Measurements from ENCODE around the gene DTX2. TPM values are rescaled to one million over a fixed set of nuclear protein-coding genes. Genes with fewer than 3 reads are reported as not detected.
"Not testable (repeated sequence)": the region's sequence is repeated elsewhere in the genome, so short reads cannot be mapped to it uniquely, and the experiment has no call there.

The DTX2 gene
- polyA plus RNA-seq = 10 to 100 TPM in 1 of 3 donors, 1 to 10 TPM in 2; 5.2 to 15.3 (median 9.1) TPM

DNA sequence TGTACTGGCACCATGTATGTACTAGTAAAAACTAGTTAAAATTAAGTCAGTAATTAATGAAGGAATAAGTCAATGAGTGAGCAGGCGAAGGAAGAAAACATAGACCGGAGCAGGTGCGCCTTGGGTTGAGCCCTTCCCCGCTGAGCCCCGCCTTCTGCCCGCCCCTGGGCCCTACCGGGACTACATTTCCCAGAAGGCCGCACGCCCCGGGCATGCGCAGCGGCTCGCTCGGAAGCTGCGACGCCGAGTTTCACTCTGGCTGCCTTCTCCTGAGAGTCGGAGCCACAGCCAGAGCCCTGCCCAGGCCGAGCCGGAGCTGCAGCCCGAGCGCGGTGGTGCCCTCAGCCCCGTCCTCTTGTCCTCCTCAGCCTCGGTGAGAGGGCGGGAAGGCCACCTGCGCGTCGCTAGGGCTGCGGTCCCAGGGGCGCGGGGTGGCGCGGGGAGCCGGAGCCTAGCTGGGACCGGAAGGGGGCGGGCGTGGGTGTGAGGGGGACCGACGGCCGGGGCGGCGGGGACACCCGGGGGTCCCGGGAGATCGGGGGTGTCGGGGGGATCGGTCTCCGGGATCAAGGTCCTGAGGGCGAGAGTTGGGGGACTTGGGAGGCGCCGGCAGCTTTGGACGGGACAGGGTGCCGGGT lies at the start of gene DTX2:
Gene DTX2 (plus strand): TSS at position 246 of the 638 bp plus-strand sequence. CDS start 18,801 bp downstream, outside the sequence.
- DNase-seq = peak; percentile 68 to 76 (median 73)
- not testable (repeated sequence) for H3K27me3 Mint-ChIP-seq (ENCODE audit: low read depth in 3 of 3); H3K36me3 Mint-ChIP-seq; H3K4me1 Mint-ChIP-seq; H3K9me3 Mint-ChIP-seq
- Mint-ChIP-seq H3K27ac (peak within 1 kb of the TSS in 1 of 6 donors; percentile 58), H3K4me3 (peak within 1 kb of the TSS in 3 of 5 donors; percentile 57 to 76 (median 69))

- DNase-seq = no peak
- H3K4me1 Mint-ChIP-seq = no peaks in the 10 kb centered on the region
- H3K4me3 Mint-ChIP-seq = no peak overlapping the region
- H3K36me3 Mint-ChIP-seq = no peaks in the 10 kb centered on the region
- no peak overlapping the region for H3K27ac Mint-ChIP-seq
- H3K9me3 Mint-ChIP-seq = peaks cover 0 to 2% (median 0%) of the 10 kb centered on the region in 6 donors
- peaks cover 0 to 3% (median 0%) of the 10 kb centered on the region in 3 donors for H3K27me3 Mint-ChIP-seq (ENCODE audit: low read depth in 3 of 3)
Measured at GRCh38 chr7:76412249-76412648, 49.3 kb upstream of the DTX2 start.

DNA sequence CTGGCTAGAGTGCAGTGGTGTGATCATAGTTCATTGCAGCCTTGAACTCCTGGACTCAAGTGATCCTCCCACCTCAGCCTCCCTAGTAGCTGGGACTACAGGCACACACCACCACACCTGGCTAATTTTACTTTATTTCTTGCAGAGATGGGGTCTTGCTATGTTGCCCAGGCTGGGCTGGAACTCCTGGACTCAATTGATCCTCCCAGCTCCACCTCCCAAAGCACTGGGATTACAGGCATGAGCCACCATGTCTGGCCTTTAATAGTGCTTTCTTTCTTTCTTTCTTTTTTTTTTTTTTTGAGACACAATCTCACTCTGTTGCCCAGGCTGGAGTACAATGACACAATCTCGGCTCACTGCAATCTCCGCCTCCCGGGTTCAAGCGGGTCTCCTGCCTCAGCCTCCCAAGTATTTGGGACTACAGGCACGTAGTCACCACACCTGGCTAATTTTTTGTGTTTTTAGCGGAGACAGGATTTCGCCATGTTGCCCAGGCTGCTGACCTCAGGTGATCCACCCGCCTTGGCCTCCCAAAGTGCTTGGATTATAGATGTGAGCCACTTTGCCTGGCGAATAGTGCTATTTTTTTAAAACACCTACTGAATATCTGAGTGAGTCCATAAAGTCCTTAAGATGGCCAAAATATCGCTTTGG lies 43.7 kb upstream of the DTX2 start:
- not testable (repeated sequence) for H3K9me3 Mint-ChIP-seq; H3K27ac Mint-ChIP-seq; H3K4me3 Mint-ChIP-seq; H3K36me3 Mint-ChIP-seq; DNase-seq; H3K4me1 Mint-ChIP-seq; H3K27me3 Mint-ChIP-seq (ENCODE audit: low read depth in 3 of 3)

GRCh38 chr7:76421097-76421496 lies 40.4 kb upstream of the DTX2 start:
- DNase-seq, H3K4me3 Mint-ChIP-seq, H3K27ac Mint-ChIP-seq, H3K36me3 Mint-ChIP-seq, H3K4me1 Mint-ChIP-seq, H3K9me3 Mint-ChIP-seq: not testable (repeated sequence)
- H3K27me3 Mint-ChIP-seq (ENCODE audit: low read depth in 3 of 3) = peaks cover 0 to 11% (median 7%) of the 10 kb centered on the region in 3 donors

GRCh38 chr7:76423666-76424412 lies 37.7 kb upstream of the DTX2 start:
- peaks cover 5 to 7% of the 10 kb centered on the region in 2 donors for H3K4me1 Mint-ChIP-seq
- H3K36me3 Mint-ChIP-seq = no peaks in the 10 kb centered on the region
- DNase-seq = no peak
- no peak overlapping the region for H3K4me3 Mint-ChIP-seq
- H3K27me3 Mint-ChIP-seq (ENCODE audit: low read depth in 3 of 3) = peaks cover 0 to 9% (median 3%) of the 10 kb centered on the region in 3 donors
- H3K9me3 Mint-ChIP-seq = peaks cover 0 to 1% (median 0%) of the 10 kb centered on the region in 6 donors
- no peak overlapping the region for H3K27ac Mint-ChIP-seq

- peaks cover 0 to 9% (median 3%) of the 10 kb centered on the region in 3 donors for H3K27me3 Mint-ChIP-seq (ENCODE audit: low read depth in 3 of 3)
- no peak within 1 kb of the TSS for H3K27ac Mint-ChIP-seq
- no peaks in the 10 kb centered on the region for H3K36me3 Mint-ChIP-seq
- peaks cover 0 to 1% (median 0%) of the 10 kb centered on the region in 6 donors for H3K9me3 Mint-ChIP-seq
- peak; percentile 22 to 26 (median 23) for DNase-seq
- no peak within 1 kb of the TSS for H3K4me3 Mint-ChIP-seq
- H3K4me1 Mint-ChIP-seq = peaks cover 5 to 7% of the 10 kb centered on the region in 2 donors
Measured at GRCh38 chr7:76424413-76425111, 36.9 kb upstream of the DTX2 start, which contains the start of gene ZP3. Gene ZP3 (plus strand): TSS chr7:76424950. CDS start chr7:76424965, 15 bp downstream.

DNA sequence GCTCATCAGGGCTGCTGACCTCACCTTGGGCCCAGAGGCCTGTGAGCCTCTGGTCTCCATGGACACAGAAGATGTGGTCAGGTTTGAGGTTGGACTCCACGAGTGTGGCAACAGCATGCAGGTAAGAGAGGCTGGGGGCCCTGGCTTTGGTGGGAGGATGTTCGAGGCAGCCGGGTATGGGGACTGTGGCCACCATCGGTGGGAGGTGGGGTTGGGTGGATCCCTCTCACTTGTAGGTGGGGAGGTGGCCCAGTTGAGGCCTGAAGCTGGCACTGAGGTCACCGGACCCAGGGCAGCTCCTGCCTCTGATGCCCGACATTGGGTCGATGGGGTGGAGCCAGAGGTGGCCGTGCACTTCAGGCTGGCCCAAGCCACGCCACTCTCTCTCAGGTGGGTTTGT lies 36.4 kb upstream of the DTX2 start:
- Mint-ChIP-seq H3K4me3 (no peak overlapping the region), H3K36me3 (no peaks in the 10 kb centered on the region)
- no peak for DNase-seq

DNA sequence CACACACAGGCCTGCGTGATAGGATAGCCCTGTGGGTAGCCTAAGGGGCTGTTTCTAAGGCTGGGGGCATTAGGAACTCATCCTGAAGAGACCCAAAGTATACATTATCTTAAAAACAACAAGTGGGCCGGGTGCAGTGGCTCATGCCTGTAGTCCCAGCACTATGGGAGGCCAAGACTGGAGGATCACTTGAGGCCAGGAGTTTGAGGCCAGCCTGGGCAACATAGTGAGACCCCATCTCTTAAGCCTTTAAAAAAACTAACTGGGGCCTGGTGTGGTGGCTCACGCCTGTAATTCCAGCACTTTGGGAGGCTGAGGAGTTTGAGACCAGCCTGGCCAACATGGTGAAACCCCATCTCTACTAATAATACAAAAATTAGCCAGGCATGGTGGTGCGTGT lies 36.0 kb upstream of the DTX2 start:
- H3K27ac Mint-ChIP-seq; DNase-seq; H3K27me3 Mint-ChIP-seq (ENCODE audit: low read depth in 3 of 3); H3K4me1 Mint-ChIP-seq; H3K9me3 Mint-ChIP-seq; H3K4me3 Mint-ChIP-seq; H3K36me3 Mint-ChIP-seq: not testable (repeated sequence)

More for the DNA sequence above, 36.4 kb upstream of the DTX2 start:
- no peak overlapping the region for H3K27ac Mint-ChIP-seq
- H3K27me3 Mint-ChIP-seq (ENCODE audit: low read depth in 3 of 3) = peaks cover 0 to 7% (median 3%) of the 10 kb centered on the region in 3 donors
- peaks cover 5 to 7% of the 10 kb centered on the region in 2 donors for H3K4me1 Mint-ChIP-seq
- peaks cover 0 to under 1% (median 0%) of the 10 kb centered on the region in 6 donors for H3K9me3 Mint-ChIP-seq

DNA sequence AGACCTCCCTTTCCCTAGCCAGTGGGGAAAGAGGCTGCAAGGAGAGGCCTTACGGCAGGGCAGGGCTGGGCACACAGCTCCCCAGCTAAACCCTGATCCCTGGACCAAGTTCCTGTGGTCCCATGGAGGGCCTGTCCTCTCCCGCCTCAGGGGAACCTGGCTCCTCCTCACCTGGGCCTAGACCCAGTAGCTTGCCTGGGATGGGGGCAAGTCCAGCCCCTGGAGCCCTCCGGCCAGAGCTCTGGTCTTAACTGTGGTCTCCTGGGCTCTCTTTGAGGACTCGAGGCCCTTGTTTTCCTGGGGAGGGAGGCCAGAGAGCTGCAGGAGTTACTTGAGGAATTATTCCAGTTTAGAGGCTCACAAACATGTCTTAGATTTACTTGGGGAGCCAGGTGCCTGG lies 35.3 kb upstream of the DTX2 start:
- Mint-ChIP-seq H3K27ac (no peak overlapping the region), H3K4me1 (peaks cover 5 to 7% of the 10 kb centered on the region in 2 donors), H3K9me3 (no peaks in the 10 kb centered on the region), H3K27me3 (ENCODE audit: low read depth in 3 of 3) (peaks cover 0 to 5% (median 4%) of the 10 kb centered on the region in 3 donors), H3K36me3 (no peaks in the 10 kb centered on the region), H3K4me3 (no peak overlapping the region)
- DNase-seq = no peak

DNA sequence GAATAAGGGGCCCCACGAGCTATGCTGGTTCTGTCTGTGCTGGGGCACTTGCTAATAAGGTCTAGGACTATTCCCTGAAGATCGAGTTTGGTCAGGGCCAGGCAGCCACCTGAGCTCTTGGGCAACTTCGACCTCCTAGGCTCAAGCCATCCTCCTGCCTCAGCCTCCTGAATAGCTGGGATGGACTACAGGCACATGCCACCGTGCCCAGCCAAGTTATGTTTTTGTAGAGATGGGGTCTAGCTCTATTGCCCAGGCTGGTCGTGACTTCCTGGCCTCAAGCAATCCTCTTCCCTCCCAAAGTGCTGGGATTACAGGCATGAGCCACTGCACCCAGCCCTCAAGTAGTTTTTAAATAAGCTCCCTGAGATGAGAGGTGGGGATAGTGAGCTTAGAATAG lies 33.9 kb upstream of the DTX2 start:
- no peaks in the 10 kb centered on the region for H3K9me3 Mint-ChIP-seq
- DNase-seq = no peak
- H3K27me3 Mint-ChIP-seq (ENCODE audit: low read depth in 3 of 3) = peaks cover 0 to 4% (median 1%) of the 10 kb centered on the region in 3 donors
- no peak overlapping the region for H3K27ac Mint-ChIP-seq
- no peak overlapping the region for H3K4me3 Mint-ChIP-seq
- no peaks in the 10 kb centered on the region for H3K36me3 Mint-ChIP-seq
- peaks cover 5 to 7% of the 10 kb centered on the region in 2 donors for H3K4me1 Mint-ChIP-seq

GRCh38 chr7:76428149-76428823 lies 33.2 kb upstream of the DTX2 start:
- no peak for DNase-seq
- Mint-ChIP-seq H3K4me1 (peaks cover 5 to 7% of the 10 kb centered on the region in 2 donors), H3K27ac (no peak overlapping the region), H3K9me3 (no peaks in the 10 kb centered on the region), H3K4me3 (no peak overlapping the region), H3K36me3 (no peaks in the 10 kb centered on the region), H3K27me3 (ENCODE audit: low read depth in 3 of 3) (peaks cover 0 to 4% (median 1%) of the 10 kb centered on the region in 3 donors)

DNA sequence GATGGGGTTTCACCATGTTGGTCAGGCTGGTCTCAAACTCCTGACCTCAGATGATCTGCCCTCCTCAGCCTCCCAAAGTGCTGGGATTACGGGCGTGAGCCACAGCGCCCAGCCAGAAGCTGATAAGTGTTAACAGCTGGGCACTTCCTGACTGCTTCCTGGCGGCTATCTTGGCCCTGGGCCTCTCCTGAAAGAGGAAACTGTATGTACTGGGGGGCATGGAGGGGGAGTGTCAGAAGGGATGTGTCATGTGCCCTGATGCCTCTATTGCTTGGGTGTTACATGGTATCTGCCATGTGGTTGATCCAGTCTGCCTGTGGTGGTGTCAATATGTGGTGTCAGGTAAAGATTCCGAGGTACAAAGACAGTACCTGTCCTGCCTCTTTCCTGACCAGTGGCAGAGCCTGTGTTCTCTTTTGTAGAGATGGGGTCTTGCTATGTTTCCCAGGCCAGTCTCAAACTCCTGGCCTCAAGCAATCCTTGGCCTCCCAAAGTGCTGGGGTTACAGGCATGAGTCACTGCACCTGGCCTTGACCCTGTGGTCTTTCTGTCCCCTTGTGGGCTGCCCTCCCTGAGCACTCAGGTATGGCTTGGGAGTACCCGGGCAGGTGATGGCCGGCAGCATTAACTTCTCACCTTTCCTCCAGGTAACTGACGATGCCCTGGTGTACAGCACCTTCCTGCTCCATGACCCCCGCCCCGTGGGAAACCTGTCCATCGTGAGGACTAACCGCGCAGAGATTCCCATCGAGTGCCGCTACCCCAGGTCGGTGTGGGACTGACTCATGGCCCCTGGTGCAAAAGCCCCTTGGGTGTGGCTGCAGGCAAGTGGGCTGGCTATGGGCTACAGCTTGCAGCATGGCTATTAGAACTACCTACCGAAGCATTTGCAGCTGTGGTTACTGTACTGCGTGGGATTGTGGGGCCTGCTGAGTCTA lies 32.4 kb upstream of the DTX2 start:
- Mint-ChIP-seq H3K27ac (no peak overlapping the region), H3K36me3 (no peaks in the 10 kb centered on the region)
- no peak for DNase-seq

More for the DNA sequence above, 32.4 kb upstream of the DTX2 start:
- Mint-ChIP-seq H3K4me1 (peaks cover 4 to 7% of the 10 kb centered on the region in 2 donors), H3K27me3 (ENCODE audit: low read depth in 3 of 3) (peaks cover 0 to 4% (median 1%) of the 10 kb centered on the region in 3 donors), H3K9me3 (no peaks in the 10 kb centered on the region), H3K4me3 (no peak overlapping the region)
